Measurements from ENCODE around the gene FBH1.

Gene FBH1

GRCh38 chr10:5911670-5912069 is 21.6 kb downstream of the FBH1 start:
- no peak overlapping the region for H4K8ac ChIP-seq (ENCODE audit: low read length)
- H4K91ac ChIP-seq (ENCODE audit: low read length) = no peak overlapping the region
- DNase-seq = no peak
- no peak overlapping the region for H2BK15ac ChIP-seq (ENCODE audit: low read depth, poor library complexity, severe bottlenecking)
- H2BK120ac ChIP-seq (ENCODE audit: low read depth, low read length) = no peak overlapping the region
- H3K9me3 ChIP-seq (ENCODE audit: control insufficient read depth, low read length) = no peaks in the 10 kb centered on the region
- H2AK5ac ChIP-seq (ENCODE audit: low read length, severe bottlenecking) = no peak overlapping the region
- no peak overlapping the region for H3K9ac ChIP-seq (ENCODE audit: low read length)
- no peak overlapping the region for H2BK5ac ChIP-seq (ENCODE audit: low read depth, low read length, poor library complexity, severe bottlenecking)
- H3K4me1 ChIP-seq (ENCODE audit: control insufficient read depth, insufficient read depth, low read depth, low read length) = no peaks in the 10 kb centered on the region
- H3K27me3 ChIP-seq (ENCODE audit: control insufficient read depth in 1 of 2, insufficient read depth in 1 of 2, low read length in 2 of 2) = no peaks in the 10 kb centered on the region
- H3K27ac ChIP-seq (ENCODE audit: low read length, poor library complexity, severe bottlenecking) = no peak overlapping the region
- no peak overlapping the region for H2AFZ ChIP-seq (ENCODE audit: low read depth, low read length)
- 99% methylated on average over 4 of the region's 4 CpGs for WGBS
- H3K4me3 ChIP-seq (ENCODE audit: insufficient read depth in 1 of 2, low read depth in 1 of 2, low read length in 2 of 2) = no peak overlapping the region
- H2BK12ac ChIP-seq (ENCODE audit: low read length in 2 of 2) = no peak overlapping the region
- no peak overlapping the region for H3K4ac ChIP-seq (ENCODE audit: low read depth in 1 of 2, low read length in 2 of 2)
- H3K14ac ChIP-seq (ENCODE audit: low read length in 2 of 2) = no peak overlapping the region
- H3K18ac ChIP-seq (ENCODE audit: low read depth in 1 of 2, low read length in 2 of 2) = no peak overlapping the region
- H3K23ac ChIP-seq (ENCODE audit: low read length in 2 of 2) = no peak overlapping the region
- no peak overlapping the region for H3K4me2 ChIP-seq (ENCODE audit: low read length, poor library complexity, severe bottlenecking)
- H3K79me1 ChIP-seq (replicated peaks; ENCODE audit: low read length, poor library complexity, severe bottlenecking) = peaks cover 25% of the 10 kb centered on the region
- H3K36me3 ChIP-seq (ENCODE audit: control insufficient read depth in 1 of 2, insufficient read depth in 2 of 2, low read depth in 1 of 2, low read length in 2 of 2) = peaks cover 66 to 93% of the 10 kb centered on the region in 2 experiments

GRCh38 chr10:5913736-5914135 is 23.7 kb downstream of the FBH1 start:
- no peak overlapping the region for H4K91ac ChIP-seq (ENCODE audit: low read length)
- peaks cover 31% of the 10 kb centered on the region for H3K79me1 ChIP-seq (replicated peaks; ENCODE audit: low read length, poor library complexity, severe bottlenecking)
- H3K18ac ChIP-seq (ENCODE audit: low read depth in 1 of 2, low read length in 2 of 2) = no peak overlapping the region
- no peak overlapping the region for H2AFZ ChIP-seq (ENCODE audit: low read depth, low read length)
- H4K8ac ChIP-seq (ENCODE audit: low read length) = no peak overlapping the region
- H2BK120ac ChIP-seq (ENCODE audit: low read depth, low read length) = no peak overlapping the region
- no peak overlapping the region for H2BK15ac ChIP-seq (ENCODE audit: low read depth, poor library complexity, severe bottlenecking)
- no peak overlapping the region for H2BK12ac ChIP-seq (ENCODE audit: low read length in 2 of 2)
- peaks cover 81 to 97% of the 10 kb centered on the region in 2 experiments for H3K36me3 ChIP-seq (ENCODE audit: control insufficient read depth in 1 of 2, insufficient read depth in 2 of 2, low read depth in 1 of 2, low read length in 2 of 2)
- H3K14ac ChIP-seq (ENCODE audit: low read length in 2 of 2) = no peak overlapping the region
- peak; percentile 79 for DNase-seq
- H3K9ac ChIP-seq (ENCODE audit: low read length) = peak overlapping the region; percentile 2
- WGBS = 100% methylated on average over 3 of the region's 4 CpGs
- H3K4me1 ChIP-seq (ENCODE audit: control insufficient read depth, insufficient read depth, low read depth, low read length) = no peaks in the 10 kb centered on the region
- H3K23ac ChIP-seq (ENCODE audit: low read length in 2 of 2) = no peak overlapping the region
- H3K4ac ChIP-seq (ENCODE audit: low read depth in 1 of 2, low read length in 2 of 2) = no peak overlapping the region
- no peak overlapping the region for H3K4me3 ChIP-seq (ENCODE audit: insufficient read depth in 1 of 2, low read depth in 1 of 2, low read length in 2 of 2)
- no peak overlapping the region for H2AK5ac ChIP-seq (ENCODE audit: low read length, severe bottlenecking)
- no peak overlapping the region for H3K27ac ChIP-seq (ENCODE audit: low read length, poor library complexity, severe bottlenecking)
- no peak overlapping the region for H3K4me2 ChIP-seq (ENCODE audit: low read length, poor library complexity, severe bottlenecking)
- H2BK5ac ChIP-seq (ENCODE audit: low read depth, low read length, poor library complexity, severe bottlenecking) = no peak overlapping the region
- no peaks in the 10 kb centered on the region for H3K9me3 ChIP-seq (ENCODE audit: control insufficient read depth, low read length)
- H3K27me3 ChIP-seq (ENCODE audit: control insufficient read depth in 1 of 2, insufficient read depth in 1 of 2, low read length in 2 of 2) = no peaks in the 10 kb centered on the region

- Histone ChIP-seq H4K8ac (ENCODE audit: low read length) (no peak overlapping the region), H3K9ac (ENCODE audit: low read length) (no peak overlapping the region), H3K36me3 (ENCODE audit: control insufficient read depth in 1 of 2, insufficient read depth in 2 of 2, low read depth in 1 of 2, low read length in 2 of 2) (peaks cover 70 to 95% of the 10 kb centered on the region in 2 experiments), H3K27me3 (ENCODE audit: control insufficient read depth in 1 of 2, insufficient read depth in 1 of 2, low read length in 2 of 2) (no peaks in the 10 kb centered on the region), H3K4me1 (ENCODE audit: control insufficient read depth, insufficient read depth, low read depth, low read length) (no peaks in the 10 kb centered on the region), H2BK5ac (ENCODE audit: low read depth, low read length, poor library complexity, severe bottlenecking) (no peak overlapping the region), H2BK120ac (ENCODE audit: low read depth, low read length) (no peak overlapping the region), H3K14ac (ENCODE audit: low read length in 2 of 2) (no peak overlapping the region), H3K4ac (ENCODE audit: low read depth in 1 of 2, low read length in 2 of 2) (no peak overlapping the region), H3K4me2 (ENCODE audit: low read length, poor library complexity, severe bottlenecking) (no peak overlapping the region), H3K4me3 (ENCODE audit: insufficient read depth in 1 of 2, low read depth in 1 of 2, low read length in 2 of 2) (no peak overlapping the region), H3K27ac (ENCODE audit: low read length, poor library complexity, severe bottlenecking) (no peak overlapping the region), H2BK15ac (ENCODE audit: low read depth, poor library complexity, severe bottlenecking) (no peak overlapping the region), H3K9me3 (ENCODE audit: control insufficient read depth, low read length) (no peaks in the 10 kb centered on the region), H3K79me1 (replicated peaks; ENCODE audit: low read length, poor library complexity, severe bottlenecking) (peaks cover 27% of the 10 kb centered on the region), H2AFZ (ENCODE audit: low read depth, low read length) (no peak overlapping the region), H2BK12ac (ENCODE audit: low read length in 2 of 2) (no peak overlapping the region), H3K23ac (ENCODE audit: low read length in 2 of 2) (no peak overlapping the region), H4K91ac (ENCODE audit: low read length) (no peak overlapping the region), H3K18ac (ENCODE audit: low read depth in 1 of 2, low read length in 2 of 2) (no peak overlapping the region), H2AK5ac (ENCODE audit: low read length, severe bottlenecking) (no peak overlapping the region)
- 99% methylated on average over 12 of the region's 14 CpGs for WGBS
- no peak for DNase-seq
These were observed 25.4 kb downstream of the FBH1 start for GRCh38 chr10:5915451-5915850.

- Histone ChIP-seq H3K27me3 (ENCODE audit: control insufficient read depth in 1 of 2, insufficient read depth in 1 of 2, low read length in 2 of 2) (no peaks in the 10 kb centered on the region), H3K27ac (ENCODE audit: low read length, poor library complexity, severe bottlenecking) (no peak overlapping the region), H2BK120ac (ENCODE audit: low read depth, low read length) (no peak overlapping the region), H2AK5ac (ENCODE audit: low read length, severe bottlenecking) (no peak overlapping the region), H4K91ac (ENCODE audit: low read length) (no peak overlapping the region), H3K9me3 (ENCODE audit: control insufficient read depth, low read length) (no peaks in the 10 kb centered on the region), H2BK5ac (ENCODE audit: low read depth, low read length, poor library complexity, severe bottlenecking) (no peak overlapping the region), H2BK15ac (ENCODE audit: low read depth, poor library complexity, severe bottlenecking) (no peak overlapping the region), H3K14ac (ENCODE audit: low read length in 2 of 2) (no peak overlapping the region), H4K8ac (ENCODE audit: low read length) (no peak overlapping the region), H3K9ac (ENCODE audit: low read length) (no peak overlapping the region), H3K18ac (ENCODE audit: low read depth in 1 of 2, low read length in 2 of 2) (no peak overlapping the region), H2AFZ (ENCODE audit: low read depth, low read length) (no peak overlapping the region), H3K79me1 (replicated peaks; ENCODE audit: low read length, poor library complexity, severe bottlenecking) (peaks cover 25% of the 10 kb centered on the region), H3K36me3 (ENCODE audit: control insufficient read depth in 1 of 2, insufficient read depth in 2 of 2, low read depth in 1 of 2, low read length in 2 of 2) (peaks cover 68 to 96% of the 10 kb centered on the region in 2 experiments), H3K23ac (ENCODE audit: low read length in 2 of 2) (no peak overlapping the region), H3K4me3 (ENCODE audit: insufficient read depth in 1 of 2, low read depth in 1 of 2, low read length in 2 of 2) (no peak overlapping the region), H2BK12ac (ENCODE audit: low read length in 2 of 2) (no peak overlapping the region), H3K4ac (ENCODE audit: low read depth in 1 of 2, low read length in 2 of 2) (no peak overlapping the region), H3K4me2 (ENCODE audit: low read length, poor library complexity, severe bottlenecking) (no peak overlapping the region), H3K4me1 (ENCODE audit: control insufficient read depth, insufficient read depth, low read depth, low read length) (no peaks in the 10 kb centered on the region)
- 97% methylated on average over 13 of the region's 13 CpGs for WGBS
- DNase-seq = no peak
These were observed 27.3 kb downstream of the FBH1 start for GRCh38 chr10:5917305-5917704.
